ENCODE data around the gene METTL8. TPM values are rescaled to one million over a fixed set of nuclear protein-coding genes. Genes with fewer than 3 reads are reported as not detected.
"Not testable (repeated sequence)": the region's sequence is repeated elsewhere in the genome, so short reads cannot be mapped to it uniquely, and the experiment has no call there.

The METTL8 gene
- total and polyA plus RNA-seq, 8 donors, result 3.6 to 42.9 (median 7.0) TPM

- no peak for DNase-seq
- WGBS, 5 donors, result 95 to 98% (median 96%) methylated on average over 6 to 9 of the region's 9 CpGs
- TF ChIP-seq POLR2AphosphoS5 (IDR thresholded peaks at IDR 0.05), result no peak
- TF ChIP-seq, protein P1, sequence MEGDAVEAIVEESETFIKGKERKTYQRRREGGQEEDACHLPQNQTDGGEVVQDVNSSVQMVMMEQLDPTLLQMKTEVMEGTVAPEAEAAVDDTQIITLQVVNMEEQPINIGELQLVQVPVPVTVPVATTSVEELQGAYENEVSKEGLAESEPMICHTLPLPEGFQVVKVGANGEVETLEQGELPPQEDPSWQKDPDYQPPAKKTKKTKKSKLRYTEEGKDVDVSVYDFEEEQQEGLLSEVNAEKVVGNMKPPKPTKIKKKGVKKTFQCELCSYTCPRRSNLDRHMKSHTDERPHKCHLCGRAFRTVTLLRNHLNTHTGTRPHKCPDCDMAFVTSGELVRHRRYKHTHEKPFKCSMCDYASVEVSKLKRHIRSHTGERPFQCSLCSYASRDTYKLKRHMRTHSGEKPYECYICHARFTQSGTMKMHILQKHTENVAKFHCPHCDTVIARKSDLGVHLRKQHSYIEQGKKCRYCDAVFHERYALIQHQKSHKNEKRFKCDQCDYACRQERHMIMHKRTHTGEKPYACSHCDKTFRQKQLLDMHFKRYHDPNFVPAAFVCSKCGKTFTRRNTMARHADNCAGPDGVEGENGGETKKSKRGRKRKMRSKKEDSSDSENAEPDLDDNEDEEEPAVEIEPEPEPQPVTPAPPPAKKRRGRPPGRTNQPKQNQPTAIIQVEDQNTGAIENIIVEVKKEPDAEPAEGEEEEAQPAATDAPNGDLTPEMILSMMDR (IDR thresholded peaks at IDR 0.05), result no peak
- TF ChIP-seq POLR2A (IDR thresholded peaks at IDR 0.05), result no peak
- TF ChIP-seq EP300 (IDR thresholded peaks at IDR 0.05), result no peak
- peaks cover 0 to 7% (median 4%) of the 10 kb centered on the region in 4 donors for H3K36me3 ChIP-seq
- peak overlapping the region in 1 of 5 donors; percentile 10 for H3K27ac ChIP-seq
- no peak overlapping the region for H3K4me3 ChIP-seq
- H3K27me3 ChIP-seq, result no peaks in the 10 kb centered on the region
- peaks cover 19 to 38% (median 27%) of the 10 kb centered on the region in 4 donors for H3K4me1 ChIP-seq
- intact Hi-C loops (cut with DNase I; ENCODE audit: low total_unique reads), result no loop called here
- peaks cover 0 to 7% (median 0%) of the 10 kb centered on the region in 4 donors for H3K9me3 ChIP-seq
These were observed 2.1 kb downstream of the METTL8 start for GRCh38 chr2:171431677-171432167.

DNA sequence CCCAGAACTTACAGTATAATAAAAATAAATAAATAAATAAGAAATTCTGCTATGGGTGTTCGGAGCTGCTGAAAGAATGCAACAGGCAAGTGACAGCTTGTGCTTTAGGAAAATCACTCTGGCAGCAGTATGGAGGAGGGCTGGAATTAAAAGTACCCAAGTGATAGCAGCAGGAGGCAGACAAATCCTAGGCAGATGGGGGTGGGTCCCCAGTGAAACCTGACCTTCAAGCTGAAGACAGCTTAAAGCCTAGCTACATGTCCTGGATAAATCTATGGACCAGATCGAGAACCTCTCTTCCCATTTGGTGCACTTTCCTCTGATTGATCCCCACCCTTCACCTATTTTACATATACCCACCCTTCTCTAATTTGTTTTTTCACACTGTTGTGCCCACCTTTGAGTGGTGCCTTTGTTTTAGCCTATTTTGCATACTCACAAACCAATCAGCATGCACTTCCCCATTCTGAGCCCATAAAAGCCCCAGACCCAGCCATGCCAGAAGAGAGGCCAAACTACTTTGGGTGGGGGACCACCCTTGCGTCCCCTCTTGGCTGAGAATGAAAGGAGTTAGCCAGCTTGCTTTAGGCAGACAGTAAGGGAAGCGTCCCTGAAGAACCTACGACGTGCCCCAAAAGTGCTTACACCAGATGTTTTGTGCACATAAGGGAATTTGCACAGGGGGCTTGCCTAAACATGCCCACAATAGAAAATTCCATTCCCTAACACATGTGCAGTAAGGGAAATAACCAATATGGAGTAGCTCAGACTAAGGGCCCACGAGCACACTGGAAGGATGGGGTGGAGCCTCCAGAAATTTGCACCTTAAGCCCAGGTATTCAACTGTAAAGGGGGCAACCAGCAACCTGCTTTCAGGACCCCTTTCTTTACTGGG lies 3.0 kb downstream of the METTL8 start:
- H3K27me3 ChIP-seq, result no peaks in the 10 kb centered on the region
- peak overlapping the region in 1 of 5 donors; percentile 10 for H3K27ac ChIP-seq
- peaks cover 19 to 34% (median 27%) of the 10 kb centered on the region in 4 donors for H3K4me1 ChIP-seq
- H3K9me3 ChIP-seq, result peaks cover 0 to 7% (median 0%) of the 10 kb centered on the region in 4 donors
- no peak overlapping the region for H3K4me3 ChIP-seq
- H3K36me3 ChIP-seq, result no peaks in the 10 kb centered on the region
- WGBS, 5 donors, result 87 to 99% (median 96%) methylated on average over 6 to 7 of the region's 7 CpGs
- intact Hi-C loops (cut with DNase I; ENCODE audit: low total_unique reads), result no loop called here
- TF ChIP-seq POLR2AphosphoS5 (IDR thresholded peaks at IDR 0.05) (no peak), POLR2A (IDR thresholded peaks at IDR 0.05) (no peak), EP300 (IDR thresholded peaks at IDR 0.05) (no peak)
- TF ChIP-seq, protein P1 (IDR thresholded peaks at IDR 0.05), result no peak
- no peak for DNase-seq

DNA sequence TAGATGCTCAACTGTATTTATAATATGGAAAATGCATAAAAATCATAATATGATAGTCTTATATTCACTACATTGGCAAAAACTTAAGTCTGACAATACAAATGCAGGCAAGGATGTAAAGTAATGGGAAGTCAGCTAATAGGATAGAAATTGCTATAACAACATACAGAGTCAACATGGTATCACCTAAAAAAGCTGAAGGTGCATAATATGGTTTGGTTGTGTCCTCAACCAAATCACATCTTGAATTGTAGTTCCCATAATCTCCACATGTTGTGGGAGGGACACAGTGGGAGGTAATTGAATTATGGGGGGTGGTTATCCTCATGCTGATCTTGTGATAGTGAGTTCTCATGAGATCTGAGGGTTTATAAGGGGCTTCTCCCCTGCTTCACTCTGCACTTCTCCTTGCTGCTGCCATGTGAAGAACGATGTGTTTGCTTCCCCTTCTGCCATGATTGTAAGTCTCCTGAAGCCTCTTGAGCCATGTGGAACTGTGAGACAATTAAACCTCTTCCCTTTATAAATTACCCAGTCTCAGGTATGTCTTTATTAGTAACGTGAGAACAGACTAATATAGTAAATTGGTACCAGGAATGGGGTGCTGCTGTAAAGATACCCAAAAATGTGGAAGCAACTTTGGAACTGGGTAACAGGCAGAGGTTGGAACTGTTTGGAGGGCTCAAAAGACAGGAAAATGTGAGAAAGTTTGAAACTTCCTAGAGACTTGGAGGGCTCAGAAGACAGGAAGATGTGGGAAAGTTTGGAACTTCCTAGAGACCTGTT lies 10.9 kb downstream of the METTL8 start:
- H3K9me3 ChIP-seq, result peaks cover 4 to 24% (median 15%) of the 10 kb centered on the region in 4 donors
- H3K27ac ChIP-seq; DNase-seq; H3K27me3 ChIP-seq; H3K36me3 ChIP-seq; intact Hi-C loops (cut with DNase I; ENCODE audit: low total_unique reads); H3K4me3 ChIP-seq; H3K4me1 ChIP-seq: not testable (repeated sequence)
- 82 to 98% (median 94%) methylated on average over 2 of the region's 2 CpGs for WGBS, 5 donors

GRCh38 chr2:171420728-171421563 lies 12.8 kb downstream of the METTL8 start:
- 78 to 89% (median 83%) methylated on average over 3 of the region's 3 CpGs for WGBS, 5 donors
- no peak for DNase-seq
- Histone ChIP-seq H3K4me3 (no peak overlapping the region), H3K36me3 (peaks cover 0 to 10% (median 0%) of the 10 kb centered on the region in 4 donors), H3K9me3 (peaks cover 4 to 24% (median 15%) of the 10 kb centered on the region in 4 donors), H3K27me3 (no peaks in the 10 kb centered on the region), H3K4me1 (peaks cover 0 to 3% (median 0%) of the 10 kb centered on the region in 4 donors), H3K27ac (no peak overlapping the region)
- no peak for TF ChIP-seq POLR2AphosphoS5 (IDR thresholded peaks at IDR 0.05)
- TF ChIP-seq POLR2A (IDR thresholded peaks at IDR 0.05), result no peak
- TF ChIP-seq, protein P1 (IDR thresholded peaks at IDR 0.05), result no peak
- no peak for TF ChIP-seq EP300 (IDR thresholded peaks at IDR 0.05)
- intact Hi-C loops (cut with DNase I; ENCODE audit: low total_unique reads), result no loop called here
